GM13977 (cell line): ENCODE data around the gene GATB.

ENCODE experiments used
- DNase-seq: peaks from one replicate; pipeline ENCODE4 v3.0.0; 2012; ENCODE audit warnings: low spot score
- CTCF ChIP-seq: IDR thresholded peaks from 2 replicates; pipeline ENCODE4 v1.5.1; 2012; ENCODE audit warnings: mild to moderate bottlenecking, control low read depth; ENCODE audit not compliant: insufficient read depth; ENCODE audit errors: extremely low read depth, missing control alignments
- in situ Hi-C: fragments of 300-500 bp; cut with MboI; formaldehyde crosslinking; loops from one replicate; pipeline ENCODE4 v1.12.0; 2022; ENCODE audit warnings: low sequenced_read_pairs, low pct_unique_long_range_greater_than_20kb, mixed read lengths, inconsistent platforms; ENCODE audit not compliant: unreplicated experiment

Gene GATB

GRCh38 chr4:151640381-151640780, 120.4 kb downstream of the GATB start:
- DNase-seq = no peak
- TF ChIP-seq CTCF = no peak
- in situ Hi-C loops = no loop called here

GRCh38 chr4:151638295-151638858, 122.4 kb downstream of the GATB start:
- no peak for TF ChIP-seq CTCF
- in situ Hi-C loops = no loop called here

DNA sequence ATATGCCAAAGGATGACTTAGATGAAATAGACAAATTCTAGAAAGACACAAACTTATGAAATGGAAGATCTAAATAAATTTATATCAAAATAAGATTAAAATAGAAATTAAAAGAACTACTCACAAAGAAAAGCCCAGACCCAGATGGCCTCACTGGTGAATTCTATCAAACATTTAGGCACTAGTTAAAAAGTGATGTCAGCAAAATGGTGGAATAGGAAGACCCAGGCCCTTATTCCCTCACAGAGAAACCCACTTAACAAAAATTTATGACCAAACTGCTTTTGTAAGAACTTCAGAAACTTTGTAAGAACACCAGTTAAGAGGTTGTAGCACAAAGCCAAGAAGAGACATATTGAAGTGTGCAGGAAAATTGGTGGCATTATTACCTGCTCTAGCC, 129.5 kb downstream of the GATB start:
- no peak for DNase-seq
- no peak for TF ChIP-seq CTCF
- in situ Hi-C loops = no loop called here

More at GRCh38 chr4:151638295-151638858, 122.4 kb downstream of the GATB start:
- DNase-seq = no peak

- no peak for DNase-seq
- no peak for TF ChIP-seq CTCF
- in situ Hi-C loops = no loop called here
Measured at GRCh38 chr4:151629097-151629783, 131.6 kb downstream of the GATB start.

GRCh38 chr4:151628001-151628608, 132.7 kb downstream of the GATB start:
- TF ChIP-seq CTCF = no peak
- no peak for DNase-seq
- in situ Hi-C loops = no loop called here

GRCh38 chr4:151627491-151627890, 133.3 kb downstream of the GATB start:
- DNase-seq = no peak
- in situ Hi-C loops = no loop called here
- TF ChIP-seq CTCF = no peak
